Measurements from ENCODE around the gene UFD1.

The UFD1 gene, protein sequence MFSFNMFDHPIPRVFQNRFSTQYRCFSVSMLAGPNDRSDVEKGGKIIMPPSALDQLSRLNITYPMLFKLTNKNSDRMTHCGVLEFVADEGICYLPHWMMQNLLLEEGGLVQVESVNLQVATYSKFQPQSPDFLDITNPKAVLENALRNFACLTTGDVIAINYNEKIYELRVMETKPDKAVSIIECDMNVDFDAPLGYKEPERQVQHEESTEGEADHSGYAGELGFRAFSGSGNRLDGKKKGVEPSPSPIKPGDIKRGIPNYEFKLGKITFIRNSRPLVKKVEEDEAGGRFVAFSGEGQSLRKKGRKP

DNA sequence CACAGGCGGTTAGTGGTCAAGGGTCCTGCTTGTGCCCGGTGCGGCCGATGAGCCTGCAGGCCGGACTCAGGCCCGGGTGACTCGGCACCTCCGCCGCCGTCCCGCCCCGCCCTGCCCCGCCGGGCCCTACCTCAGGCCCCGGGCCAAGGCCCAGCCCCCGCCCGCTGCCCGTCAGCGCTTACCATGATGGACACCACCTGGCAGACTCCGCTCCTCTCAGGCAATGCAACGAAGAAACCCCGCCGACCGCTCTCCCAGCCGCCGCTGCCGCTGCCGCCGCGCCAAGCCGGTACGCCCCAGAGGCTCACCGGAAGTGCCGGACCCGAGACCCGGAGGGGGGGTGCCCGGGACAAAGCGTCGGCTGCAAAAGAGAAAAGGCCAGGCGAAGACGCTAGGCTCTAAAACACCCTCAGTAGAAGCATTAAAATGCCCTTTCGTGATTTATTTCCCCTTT lies at the start of gene UFD1:
Gene UFD1 (minus strand): TSS at position 293 of the 454 bp plus-strand sequence. CDS start 108 bp downstream, at position 185.
- DNase-seq: peak; percentile 51

DNA sequence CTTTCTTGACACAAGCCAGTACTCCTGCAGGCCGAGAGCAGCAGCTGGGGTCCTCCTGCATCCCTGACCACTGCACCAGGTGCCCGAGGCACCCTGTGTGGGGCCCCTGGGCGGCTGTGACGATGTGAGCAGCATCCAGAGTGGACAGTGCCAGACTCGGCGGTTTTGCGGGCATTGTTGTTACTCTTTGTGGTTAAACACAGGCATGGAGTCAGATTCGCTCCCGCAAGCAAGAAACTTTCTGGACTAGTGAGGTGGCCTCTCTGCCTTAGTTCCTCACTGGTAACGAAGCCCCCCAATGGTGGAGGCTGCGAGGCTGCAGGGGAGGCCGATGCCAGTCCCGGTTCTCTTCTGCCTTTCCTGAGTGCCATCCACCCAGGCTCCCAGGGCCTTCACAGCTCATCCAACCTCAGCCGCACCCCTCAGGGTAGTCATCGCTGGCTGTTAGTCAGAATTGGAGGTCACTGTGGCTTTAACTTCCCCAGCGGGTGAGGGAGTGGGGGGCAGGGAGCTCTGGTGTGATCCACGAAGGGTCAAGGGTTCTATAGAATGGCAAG lies 48.9 kb upstream of the UFD1 start:
- DNase-seq: no peak

DNA sequence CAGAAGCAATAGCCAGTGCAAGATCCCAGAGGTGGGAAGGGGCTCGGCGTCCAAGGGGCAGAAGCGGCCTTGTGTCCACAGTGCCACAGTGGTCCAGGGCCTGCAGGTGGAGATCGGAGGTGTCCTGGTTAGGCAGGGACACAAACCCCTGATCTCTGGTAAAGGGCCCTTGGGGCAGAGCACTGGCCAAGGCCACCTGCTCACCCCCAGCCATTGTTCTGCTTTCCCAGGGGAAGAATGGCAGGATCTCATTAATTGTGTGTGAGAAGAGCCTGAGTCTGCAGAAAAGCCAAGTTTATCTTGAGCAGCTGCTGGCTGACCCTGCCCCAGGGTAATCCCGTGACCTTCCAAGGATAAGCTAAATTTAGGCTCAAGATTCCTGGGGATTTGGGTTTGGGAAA lies 48.3 kb upstream of the UFD1 start:
- DNase-seq: no peak

DNA sequence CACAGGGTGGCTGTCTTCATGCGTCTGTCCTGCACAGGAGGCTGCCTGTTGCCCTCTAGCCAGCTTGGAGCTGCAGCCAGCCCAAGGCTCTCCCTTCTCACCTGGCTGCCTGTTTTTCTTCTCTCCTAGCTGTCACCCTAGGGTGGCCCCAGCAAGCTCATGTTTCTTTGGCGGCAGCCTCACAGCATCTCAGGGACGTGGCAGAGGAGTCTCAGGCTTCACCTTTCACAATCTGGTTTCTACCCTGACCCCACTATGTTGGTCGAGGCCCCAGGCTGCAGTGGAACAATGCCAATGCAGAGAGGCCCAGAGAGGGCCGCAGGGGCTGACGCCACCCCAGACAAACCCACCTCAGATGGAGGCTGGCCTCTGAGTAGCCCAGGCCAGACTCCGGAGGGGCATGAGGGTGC lies 47.7 kb upstream of the UFD1 start:
- no peak for DNase-seq

DNA sequence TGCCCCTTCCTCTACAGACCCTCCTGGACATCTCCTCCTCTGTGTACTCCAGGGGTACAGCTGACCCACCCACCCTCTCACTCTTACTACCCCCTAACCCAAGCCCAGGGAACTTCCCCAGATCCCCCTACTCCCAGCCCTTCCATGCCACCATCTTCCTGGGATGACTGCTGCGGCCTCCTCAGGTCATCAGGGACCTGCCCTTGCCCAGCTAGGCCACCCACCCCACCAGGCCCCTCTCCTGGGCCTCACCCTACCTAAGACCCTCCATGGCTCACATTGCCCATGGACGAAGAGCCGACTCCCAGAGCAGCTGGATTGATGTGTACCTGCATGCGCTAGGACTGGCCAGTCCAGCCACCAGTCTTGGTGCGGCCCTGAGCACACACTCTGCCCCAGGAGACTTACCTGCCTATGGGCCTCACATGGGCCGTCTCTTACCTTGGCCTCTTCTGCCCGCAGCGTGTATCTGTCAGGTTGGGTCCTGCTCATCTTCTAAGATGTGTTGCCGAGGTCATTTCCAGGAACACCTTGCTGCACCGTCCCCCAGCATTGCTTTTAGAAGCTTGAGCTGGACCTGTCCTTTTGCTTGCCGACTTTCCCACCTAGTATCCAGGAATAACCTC lies 47.2 kb upstream of the UFD1 start:
- no peak for DNase-seq

DNA sequence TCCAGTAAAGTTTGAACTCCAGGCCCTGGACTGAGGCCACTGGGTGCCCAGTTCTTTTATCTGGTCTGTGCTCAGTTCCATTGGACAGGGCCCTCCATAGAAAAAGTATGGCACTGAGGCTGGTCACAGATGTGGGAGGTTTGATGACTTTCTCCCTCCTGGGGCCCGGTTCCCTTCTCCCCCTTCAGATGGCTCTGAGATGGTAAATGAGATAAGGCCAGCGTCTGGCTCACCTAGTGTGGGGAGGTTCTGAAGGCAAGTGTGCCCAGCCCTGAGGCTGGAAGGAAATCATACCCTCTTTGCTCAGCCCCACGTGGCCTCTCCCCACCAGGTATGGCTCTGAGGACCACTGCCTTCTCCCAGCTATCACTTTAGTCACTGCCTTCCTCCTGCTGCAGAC lies 46.7 kb upstream of the UFD1 start:
- no peak for DNase-seq

DNA sequence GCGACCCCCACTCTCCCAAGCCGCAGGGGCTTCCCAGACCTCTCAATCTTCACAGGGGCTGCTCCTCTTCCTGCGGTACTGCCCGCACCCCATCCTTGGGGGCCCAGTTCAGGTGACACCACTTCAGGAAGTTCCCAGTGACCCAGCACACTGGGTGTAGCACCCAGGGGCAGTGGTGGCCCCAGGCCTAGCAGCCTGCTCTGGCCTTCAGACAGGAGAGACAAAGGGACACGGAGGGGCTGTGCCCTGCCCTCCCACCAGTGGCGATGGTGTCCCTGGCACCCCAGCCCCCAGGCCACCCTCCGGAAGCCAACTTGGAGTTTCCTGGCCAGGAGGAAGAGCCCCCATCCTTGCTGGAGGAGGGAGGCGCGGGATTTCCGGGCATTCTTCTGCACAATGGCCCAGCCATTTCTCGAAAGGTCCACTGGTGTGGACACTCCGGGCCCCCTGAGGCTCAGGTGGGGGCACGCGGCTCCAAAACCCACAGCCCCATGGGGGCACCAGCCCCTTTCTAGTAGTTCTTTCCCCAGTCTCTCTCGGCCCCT lies 46.2 kb upstream of the UFD1 start:
- no peak for DNase-seq

DNA sequence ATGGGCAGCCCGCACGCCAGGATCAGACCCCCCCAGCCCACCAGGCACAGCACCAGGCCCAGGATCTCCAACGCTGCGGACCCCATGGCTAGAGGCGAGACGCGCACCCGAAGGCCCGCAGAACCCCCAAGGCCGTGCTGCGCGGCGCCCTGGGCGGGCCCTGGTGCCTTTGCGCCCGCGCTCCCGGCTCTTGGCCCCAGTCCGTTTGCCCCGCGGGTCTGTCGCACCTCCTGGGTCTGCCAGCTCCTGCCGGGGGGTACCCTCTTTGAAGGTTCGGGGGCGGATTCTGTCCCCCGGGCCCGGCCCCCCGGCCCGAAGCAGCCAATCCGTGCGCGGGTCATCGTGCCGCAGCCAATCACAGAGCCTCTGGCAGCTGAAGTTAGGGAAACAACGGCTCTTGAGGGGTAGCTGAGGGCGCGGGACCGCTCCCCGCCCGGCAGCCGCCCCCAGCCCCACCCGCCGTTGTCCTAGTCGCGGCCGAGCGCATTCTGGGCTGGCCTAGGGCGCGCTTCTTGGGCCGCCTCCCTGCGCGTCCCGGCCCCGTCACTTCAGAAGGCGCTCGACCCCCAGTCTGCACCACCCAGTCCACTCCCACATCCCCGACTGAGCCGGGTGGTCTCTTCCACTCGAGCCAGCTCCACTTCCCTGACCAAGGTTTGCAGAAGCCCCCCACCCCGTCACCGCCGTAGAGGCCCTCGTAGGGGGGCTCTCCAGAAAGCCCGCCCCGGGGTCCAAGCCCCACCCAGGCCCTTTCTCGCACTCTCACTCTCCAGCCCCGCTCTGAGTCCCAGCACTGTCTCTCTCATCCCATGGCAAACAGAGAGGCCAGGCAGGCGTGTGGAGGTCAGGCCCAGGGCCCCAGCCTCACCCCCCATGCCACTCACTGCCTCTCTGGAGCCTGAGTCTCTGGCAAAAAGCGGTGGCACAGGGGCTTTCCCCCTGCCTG lies 45.5 kb upstream of the UFD1 start, which contains the start of gene CLDN5:
Gene CLDN5 (minus strand): TSS at position 241 of the 946 bp plus-strand sequence. CDS start 155 bp downstream, at position 86.
- DNase-seq: no peak

DNA sequence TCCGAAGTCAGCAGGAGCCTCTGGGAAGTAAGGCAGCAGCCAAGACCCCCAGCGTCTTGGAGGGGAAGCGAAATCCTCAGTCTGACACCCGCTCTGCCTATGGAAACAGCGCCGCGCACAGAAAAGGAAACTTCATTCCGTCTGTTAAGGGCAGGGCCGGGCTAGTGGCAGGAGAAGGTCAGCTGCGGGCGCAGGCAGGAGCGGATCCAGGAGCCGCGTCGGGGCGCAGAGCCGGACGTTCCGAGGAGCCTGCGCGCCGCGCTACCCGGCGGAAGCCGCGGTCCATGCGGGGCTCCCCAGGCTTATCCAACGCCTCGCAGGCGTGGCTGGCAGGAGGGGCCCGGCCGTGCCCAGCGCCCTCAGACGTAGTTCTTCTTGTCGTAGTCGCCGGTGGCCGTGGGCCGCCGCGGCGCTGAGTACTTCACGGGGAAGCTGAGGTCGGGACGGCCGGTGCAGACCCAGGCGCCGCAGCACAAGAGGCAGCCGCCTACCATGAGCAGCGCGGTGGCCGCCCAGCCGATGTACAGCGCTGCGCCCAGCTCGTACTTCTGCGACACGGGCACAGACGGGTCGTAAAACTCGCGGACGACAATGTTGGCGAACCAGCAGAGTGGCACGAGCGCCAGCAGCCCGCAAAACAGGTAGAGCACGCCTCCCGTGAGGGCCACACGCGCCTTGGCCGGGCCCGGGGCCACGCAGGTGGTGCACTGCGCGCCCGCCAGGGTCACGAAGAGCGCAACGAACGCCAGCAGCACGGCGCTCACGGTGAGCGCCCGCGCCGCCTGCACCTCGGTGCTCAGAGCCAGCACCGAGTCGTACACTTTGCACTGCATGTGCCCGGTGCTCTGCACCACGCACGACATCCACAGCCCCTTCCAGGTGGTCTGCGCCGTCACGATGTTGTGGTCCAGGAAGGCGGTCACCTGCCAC lies 44.5 kb upstream of the UFD1 start:
- DNase-seq: no peak

DNA sequence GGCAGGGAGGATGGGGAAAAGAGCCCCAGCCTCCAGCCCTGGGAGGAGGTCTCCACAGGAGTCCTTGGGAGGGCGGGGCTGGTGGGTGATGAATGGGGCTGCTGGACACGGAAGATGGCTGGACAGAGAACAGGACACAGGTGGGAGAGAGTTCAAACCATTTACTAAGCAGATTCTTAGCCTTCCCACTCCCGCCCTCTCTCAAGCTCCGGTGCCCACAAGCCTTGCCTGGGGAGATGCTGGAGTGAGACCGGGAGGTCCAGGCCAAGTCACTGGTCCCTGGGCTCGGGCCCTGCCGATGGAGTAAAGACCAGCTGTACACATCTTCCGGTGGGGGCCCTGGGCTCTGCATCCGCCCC lies 43.9 kb upstream of the UFD1 start:
- no peak for DNase-seq

DNA sequence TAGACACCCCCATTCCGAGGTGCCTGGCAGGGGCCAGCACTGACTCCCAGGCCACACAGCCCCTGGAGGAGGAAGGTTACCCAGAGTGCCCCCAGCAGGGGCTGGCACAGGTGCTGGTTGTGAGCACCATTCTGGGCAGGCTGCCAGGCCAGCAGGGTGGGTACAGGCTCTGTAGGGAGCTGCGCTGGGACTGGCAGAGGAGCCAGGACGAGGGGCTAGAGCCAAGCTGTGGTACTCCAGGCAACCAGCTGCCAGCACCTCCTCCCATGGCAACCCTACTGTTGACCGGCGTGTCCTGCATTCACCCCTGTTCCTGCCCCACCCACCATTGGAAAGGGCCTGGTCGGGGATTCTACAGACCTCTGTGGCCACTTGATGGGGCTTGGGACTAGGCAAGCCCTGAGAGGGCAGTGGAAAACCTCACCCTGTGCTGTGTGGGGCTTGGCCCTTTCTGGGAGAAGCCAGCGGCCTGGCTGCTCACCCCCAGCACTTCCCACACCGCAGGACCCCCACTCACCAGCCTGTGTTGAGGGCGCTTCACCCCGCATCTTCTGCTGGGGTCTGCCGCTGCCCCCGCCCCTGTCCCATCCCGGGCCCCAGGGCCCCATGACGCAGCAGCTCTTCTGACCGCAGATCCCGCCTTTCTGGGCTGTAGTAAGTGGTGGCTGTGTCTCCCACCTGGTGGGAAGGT lies 43.3 kb upstream of the UFD1 start:
- DNase-seq: no peak

DNA sequence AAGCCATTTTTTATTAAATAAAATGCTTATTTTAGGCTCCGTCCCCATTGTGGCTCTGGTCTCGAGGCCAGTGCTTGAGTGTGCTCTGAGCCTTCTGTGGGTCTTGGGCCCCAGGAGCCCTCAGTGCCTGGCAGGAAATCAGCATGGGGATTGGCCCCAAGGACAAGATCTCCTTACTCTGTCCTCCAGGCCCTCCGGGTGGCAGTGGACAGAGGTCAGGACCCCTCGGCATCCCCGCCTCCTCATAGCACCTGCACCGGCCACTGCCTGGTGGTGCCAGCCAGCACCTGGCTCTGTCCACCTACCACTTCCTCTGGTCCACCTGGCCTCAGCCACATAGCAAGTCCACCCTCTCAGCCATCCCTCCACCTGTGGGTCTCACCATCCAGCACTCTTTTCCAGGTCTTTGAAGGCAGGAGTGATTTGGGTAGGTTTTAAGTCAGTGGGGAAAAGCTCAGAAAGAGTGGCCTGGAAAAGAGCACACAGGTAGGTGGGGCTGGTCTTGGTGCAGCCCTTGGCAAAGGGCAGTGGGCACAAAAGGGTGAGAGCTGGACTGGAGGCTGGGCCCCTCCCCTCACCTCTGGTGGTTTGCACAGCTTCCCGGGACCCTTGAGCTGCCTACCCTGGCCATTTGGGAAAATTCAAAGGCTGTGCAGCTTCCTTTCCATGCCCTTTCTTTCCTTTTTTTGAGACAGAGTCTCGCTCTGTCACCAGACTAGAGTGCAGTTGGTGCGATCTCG lies 41.7 kb upstream of the UFD1 start:
- no peak for DNase-seq

DNA sequence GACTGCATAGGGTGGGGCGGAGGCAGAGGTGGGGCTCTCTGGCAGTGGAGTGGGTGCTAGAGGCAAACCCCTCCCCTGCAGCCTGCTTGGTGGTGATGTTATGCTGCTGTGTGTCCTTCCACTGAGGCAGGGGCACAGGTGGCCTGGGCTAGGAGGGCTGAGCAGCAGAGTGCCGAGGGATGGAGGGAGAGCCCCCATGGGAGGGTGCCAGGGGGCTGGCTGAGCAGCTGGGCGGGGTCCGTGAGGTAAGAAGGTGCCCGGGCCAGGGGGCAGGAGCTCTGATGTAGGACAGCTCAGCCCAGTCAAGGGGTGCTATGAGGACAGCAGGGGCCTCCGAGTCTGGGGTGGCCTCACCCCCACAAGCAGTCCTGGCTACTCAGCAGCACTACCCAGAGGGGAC lies 41.0 kb upstream of the UFD1 start:
- no peak for DNase-seq

DNA sequence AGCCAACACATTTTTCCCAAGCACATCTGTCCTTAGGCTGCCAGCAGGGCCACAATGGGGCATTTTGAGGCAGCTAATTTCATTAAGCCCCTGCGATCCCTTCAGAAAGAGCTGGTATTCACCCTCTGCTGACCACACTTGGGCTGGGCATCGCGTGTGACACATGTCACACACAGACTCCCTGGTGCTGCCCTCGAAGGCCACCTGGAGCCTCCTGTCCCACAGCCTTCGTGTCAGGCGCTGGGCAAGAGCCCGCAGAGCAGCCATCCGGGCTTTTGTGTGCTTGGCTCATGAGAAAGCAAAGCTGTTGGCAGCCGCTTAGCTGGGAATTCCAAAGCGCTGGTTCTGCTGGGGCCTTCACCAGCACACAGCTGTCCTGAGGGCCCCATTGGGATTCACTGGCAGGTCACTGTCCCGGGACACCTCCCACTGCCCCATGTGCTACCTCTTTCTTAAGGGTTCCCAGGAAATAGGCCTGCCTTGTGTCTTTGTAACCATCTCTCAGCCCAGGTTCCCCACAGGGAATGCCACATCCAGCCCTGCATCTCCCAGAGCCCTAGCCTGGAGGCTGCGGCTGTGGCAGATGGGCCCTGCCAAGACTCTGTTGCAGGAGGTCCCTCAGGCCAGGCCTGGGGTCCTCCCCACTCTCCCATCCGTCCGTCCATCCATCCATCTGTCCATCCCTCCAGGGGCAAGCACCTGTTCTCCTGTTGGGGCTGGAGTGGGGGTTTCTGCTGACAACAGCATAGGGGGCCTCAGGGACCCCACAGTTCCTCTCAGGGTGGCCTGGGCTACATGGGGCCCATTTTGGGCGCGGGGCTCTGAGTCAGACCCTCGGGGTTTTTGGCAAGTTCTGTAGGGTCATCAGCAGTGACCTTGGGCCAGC lies 40.3 kb upstream of the UFD1 start:
- DNase-seq: no peak

DNA sequence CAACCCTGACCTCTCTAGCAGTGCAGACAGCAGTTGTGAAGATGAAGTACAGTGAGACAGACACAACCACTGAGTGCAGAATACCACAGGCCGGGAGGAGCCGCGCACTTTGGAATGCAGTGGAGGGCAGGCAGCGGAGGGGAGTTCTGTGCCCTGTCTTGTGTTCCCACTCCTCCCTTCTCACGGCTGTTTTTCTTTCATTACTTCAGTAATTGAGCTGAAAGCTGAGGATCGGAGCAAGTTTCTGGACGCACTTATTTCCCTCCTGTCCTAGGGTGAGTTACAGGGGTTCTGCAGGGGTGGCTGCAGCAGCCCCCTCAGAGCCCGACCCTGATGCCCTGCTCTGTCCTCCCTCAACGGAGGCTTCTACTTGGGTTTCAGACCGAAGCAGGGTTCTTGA lies 39.6 kb upstream of the UFD1 start:
- DNase-seq: no peak

DNA sequence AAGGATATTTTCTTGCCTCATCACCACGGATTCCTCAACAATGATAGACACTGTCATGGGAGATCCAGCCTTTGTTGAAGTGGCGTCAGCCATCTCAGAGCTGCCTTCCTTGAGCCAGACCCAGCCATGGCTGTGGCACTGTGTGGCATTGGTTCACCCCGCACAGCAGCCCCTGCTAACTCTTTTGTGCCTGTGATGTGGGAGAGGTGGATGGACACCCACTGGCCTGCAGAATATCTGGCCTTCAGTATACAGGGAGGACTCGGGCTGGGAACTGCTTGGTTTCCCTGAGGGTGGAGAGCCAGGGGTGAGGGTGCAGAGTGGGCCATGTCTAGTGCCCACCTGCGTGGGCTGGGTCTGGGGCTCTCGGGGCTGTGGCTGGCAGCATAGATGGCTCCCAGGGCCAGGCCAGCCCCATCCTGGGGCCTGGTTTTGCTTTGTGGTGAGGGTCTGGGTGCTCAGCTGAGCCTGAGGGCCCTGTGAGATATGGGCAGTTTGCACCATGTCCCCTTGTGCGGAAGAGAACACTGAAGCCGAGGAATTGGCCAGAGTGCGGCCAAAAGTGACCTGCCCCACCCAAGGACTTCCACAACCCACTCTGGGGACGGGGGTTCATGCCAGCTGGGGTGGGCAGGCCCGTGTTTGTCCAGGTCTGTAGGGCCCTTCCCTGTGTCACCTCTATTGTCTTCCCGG lies 39.1 kb upstream of the UFD1 start:
- DNase-seq: no peak

DNA sequence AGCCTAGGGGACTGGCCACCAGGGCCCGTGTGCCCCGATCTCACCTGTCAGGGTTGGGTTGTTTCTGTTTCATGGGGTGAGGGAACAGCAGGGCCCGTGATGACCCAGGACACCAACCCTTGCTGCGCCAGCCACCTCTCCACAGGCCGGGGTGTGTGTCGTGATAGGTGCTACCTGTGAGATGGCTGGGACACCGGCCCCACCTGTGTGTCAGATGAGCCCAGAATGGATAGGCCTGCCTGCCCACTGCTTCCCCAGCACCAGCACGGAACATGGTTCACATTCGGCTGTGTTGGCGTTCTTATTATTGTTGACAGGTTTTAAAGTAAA lies 38.1 kb upstream of the UFD1 start:
- no peak for DNase-seq

DNA sequence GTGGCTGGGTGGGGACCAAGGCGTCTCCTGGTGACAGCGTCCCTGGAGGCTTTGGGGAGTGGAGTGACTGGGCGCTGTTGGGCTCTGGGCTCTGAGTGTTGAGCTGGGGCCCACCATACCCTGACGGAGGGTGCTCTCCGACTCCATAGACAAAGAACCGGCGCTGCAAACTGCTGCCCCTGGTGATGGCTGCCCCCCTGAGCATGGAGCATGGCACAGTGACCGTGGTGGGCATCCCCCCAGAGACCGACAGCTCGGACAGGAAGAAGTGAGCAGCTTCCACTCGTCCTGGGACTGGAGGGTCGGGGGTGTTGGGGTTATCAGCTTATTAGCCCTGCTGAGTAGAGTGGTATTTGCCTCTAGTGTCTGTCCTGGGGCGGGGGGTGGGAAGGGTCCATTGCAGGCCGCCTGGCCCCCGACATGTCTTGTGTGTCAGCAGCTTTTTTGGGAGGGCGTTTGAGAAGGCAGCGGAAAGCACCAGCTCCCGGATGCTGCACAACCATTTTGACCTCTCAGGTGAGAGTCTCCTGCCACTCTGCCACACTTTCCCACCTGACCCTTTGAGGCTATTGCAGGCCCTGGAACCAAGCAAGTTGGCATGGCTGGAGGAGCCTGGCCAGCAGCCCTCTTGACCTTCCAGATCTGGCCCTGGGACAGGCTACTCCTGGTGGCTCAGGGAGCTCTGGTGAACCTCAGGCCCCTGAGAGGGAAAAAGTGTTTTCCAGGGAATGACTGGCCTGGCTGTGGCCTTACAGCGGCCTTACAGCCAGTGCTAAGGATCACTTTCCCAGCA lies 37.6 kb upstream of the UFD1 start:
- DNase-seq: no peak

Measured in NK-92 treated with Interleukin-12 subunit alpha and Interleukin-12 subunit beta, amount 100 ng/mL, for 24 hours (cell line).